ENCODE measurements around the gene GABRA1.

Gene GABRA1

DNA sequence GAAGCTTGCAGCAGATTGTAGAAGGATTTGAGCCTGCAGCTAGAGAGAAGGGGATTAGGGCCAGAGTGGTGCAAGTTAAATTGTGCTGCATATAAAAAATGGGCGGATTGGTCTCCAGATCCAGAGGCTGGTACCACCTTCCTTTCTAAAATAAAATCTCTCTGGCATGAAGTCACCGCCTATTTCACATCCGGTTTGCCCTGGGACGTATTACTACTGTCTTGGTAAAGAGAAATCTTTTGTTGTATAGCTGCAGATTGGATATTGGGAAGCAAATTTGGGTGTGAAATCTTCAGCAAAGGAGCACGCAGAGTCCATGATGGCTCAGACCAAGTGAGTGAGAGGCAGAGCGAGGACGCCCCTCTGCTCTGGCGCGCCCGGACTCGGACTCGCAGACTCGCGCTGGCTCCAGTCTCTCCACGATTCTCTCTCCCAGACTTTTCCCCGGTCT lies at the start of gene GABRA1:
GABRA1 (plus strand) TSS at position 180 of the 451 bp plus-strand sequence. CDS start 2,691 bp downstream, outside the sequence.
- H3K27ac ChIP-seq, result no peak within 1 kb of the TSS
- no peak for DNase-seq (ENCODE audit: low read depth, low spot score)

GRCh38 chr5:161799316-161799715 lies 48.6 kb upstream of the GABRA1 start:
- no peak for DNase-seq (ENCODE audit: low read depth, low spot score)
- H3K27ac ChIP-seq, result no peak overlapping the region

- no peak for DNase-seq (ENCODE audit: low read depth, low spot score)
- H3K27ac ChIP-seq, result no peak overlapping the region
Measured at GRCh38 chr5:161804263-161804662, 43.7 kb upstream of the GABRA1 start.

- DNase-seq (ENCODE audit: low read depth, low spot score), result no peak
- H3K27ac ChIP-seq, result no peak overlapping the region
Measured at GRCh38 chr5:161846746-161847145, 1.2 kb upstream of the GABRA1 start.

DNA sequence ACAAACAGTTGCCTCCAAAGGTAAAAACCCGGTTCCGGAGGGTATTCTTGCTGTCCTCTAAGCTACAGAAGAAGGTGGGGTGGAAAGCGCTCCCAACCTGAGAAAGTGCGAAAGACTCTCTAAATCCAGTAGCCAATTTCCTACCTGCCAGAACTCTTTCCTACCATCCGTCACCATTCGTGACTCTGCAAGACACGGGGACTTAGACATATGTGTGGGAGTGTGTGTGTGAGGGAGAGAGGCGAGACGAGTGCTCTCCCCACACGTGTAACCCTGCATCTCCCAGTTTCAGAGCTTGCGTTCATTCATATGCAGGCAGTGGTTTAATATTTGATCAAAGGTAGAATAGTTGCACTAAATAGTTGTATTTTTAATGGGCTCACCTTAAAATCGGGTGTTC lies 473 bp upstream of the GABRA1 start:
- no peak overlapping the region for H3K27ac ChIP-seq
- no peak for DNase-seq (ENCODE audit: low read depth, low spot score)

DNA sequence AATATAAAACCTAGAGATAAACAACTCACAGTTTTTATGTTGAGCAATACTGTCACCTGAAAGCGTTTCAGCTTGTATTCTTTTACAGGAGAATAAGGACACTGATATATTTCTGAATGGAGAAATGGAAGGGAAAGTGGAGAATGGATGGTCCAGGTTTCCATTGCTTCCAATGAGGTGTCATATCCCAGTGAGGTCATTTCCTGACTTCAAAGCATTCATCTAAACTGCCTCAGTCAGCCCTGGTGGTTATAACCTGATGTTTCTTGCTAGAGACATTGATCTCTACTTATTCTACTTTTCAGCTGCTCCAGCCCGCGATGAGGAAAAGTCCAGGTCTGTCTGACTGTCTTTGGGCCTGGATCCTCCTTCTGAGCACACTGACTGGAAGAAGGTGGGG lies 2.6 kb downstream of the GABRA1 start:
- no peak overlapping the region for H3K27ac ChIP-seq
- DNase-seq (ENCODE audit: low read depth, low spot score), result no peak

GRCh38 chr5:161851691-161852299 lies 3.9 kb downstream of the GABRA1 start:
- no peak overlapping the region for H3K27ac ChIP-seq
- DNase-seq (ENCODE audit: low read depth, low spot score), result no peak

DNA sequence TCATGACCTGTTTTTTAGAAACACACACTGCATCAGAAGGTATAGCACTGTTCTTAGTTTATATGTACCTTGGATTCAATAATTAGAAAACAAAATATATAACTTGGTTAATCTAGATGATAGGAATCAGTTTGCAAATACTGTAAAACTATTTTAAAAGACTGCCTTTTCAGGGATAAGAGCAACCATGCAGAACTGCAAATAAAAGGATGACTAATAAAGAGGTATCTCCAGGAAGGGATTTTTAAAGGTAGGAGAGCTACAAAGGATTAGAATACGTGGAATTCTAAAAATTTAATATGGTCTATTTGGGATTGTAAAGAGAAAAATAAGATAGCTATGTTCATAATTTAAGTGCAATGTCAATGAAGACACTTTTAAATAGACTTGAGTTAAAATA lies 9.4 kb downstream of the GABRA1 start:
- no peak for DNase-seq (ENCODE audit: low read depth, low spot score)
- H3K27ac ChIP-seq, result no peak overlapping the region

GRCh38 chr5:161863259-161863658 lies 15.3 kb downstream of the GABRA1 start:
- no peak overlapping the region for H3K27ac ChIP-seq
- no peak for DNase-seq (ENCODE audit: low read depth, low spot score)

GRCh38 chr5:161863811-161864210 lies 15.9 kb downstream of the GABRA1 start:
- H3K27ac ChIP-seq, result no peak overlapping the region
- no peak for DNase-seq (ENCODE audit: low read depth, low spot score)

- no peak overlapping the region for H3K27ac ChIP-seq
- no peak for DNase-seq (ENCODE audit: low read depth, low spot score)
Measured at GRCh38 chr5:161865510-161865909, 17.6 kb downstream of the GABRA1 start.

GRCh38 chr5:161889971-161890370 lies 42.1 kb downstream of the GABRA1 start:
- no peak overlapping the region for H3K27ac ChIP-seq
- DNase-seq (ENCODE audit: low read depth, low spot score), result no peak

DNA sequence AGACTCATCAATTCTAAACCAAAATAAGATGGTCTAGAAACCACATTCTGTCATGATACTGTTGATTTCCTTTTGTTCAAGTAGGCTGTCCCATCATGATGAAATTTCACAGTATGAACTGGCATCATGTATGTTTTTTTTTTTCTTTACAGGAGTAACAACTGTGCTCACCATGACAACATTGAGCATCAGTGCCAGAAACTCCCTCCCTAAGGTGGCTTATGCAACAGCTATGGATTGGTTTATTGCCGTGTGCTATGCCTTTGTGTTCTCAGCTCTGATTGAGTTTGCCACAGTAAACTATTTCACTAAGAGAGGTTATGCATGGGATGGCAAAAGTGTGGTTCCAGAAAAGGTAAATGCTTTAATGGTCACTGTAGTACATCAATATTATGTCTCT lies 47.6 kb downstream of the GABRA1 start:
- no peak for DNase-seq (ENCODE audit: low read depth, low spot score)
- H3K27ac ChIP-seq, result no peak overlapping the region

GRCh38 chr5:161897033-161897432 lies 49.1 kb downstream of the GABRA1 start:
- no peak overlapping the region for H3K27ac ChIP-seq
- DNase-seq (ENCODE audit: low read depth, low spot score), result no peak

GRCh38 chr5:161899590-161899989 lies 51.7 kb downstream of the GABRA1 start:
- no peak overlapping the region for H3K27ac ChIP-seq
- DNase-seq (ENCODE audit: low read depth, low spot score), result no peak

DNA sequence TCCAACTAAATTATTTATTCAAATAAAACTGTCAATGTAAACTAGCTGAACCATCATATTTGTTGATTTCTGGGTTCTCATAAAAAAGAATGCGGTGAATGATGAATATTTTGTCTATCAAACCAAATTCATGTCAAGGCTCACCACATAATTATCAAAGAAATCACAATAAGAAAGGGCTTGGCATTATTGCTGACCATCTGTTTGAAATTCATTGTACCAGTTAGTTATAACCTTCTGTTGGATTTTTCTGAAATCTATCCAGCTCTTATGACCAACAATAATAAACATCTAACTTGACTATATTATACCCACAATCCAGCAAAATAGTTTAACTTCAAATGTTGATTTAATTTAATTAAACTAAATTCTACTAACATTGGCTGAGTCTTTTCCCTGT lies 53.1 kb downstream of the GABRA1 start:
- H3K27ac ChIP-seq, result no peak overlapping the region
- no peak for DNase-seq (ENCODE audit: low read depth, low spot score)

- no peak for DNase-seq (ENCODE audit: low read depth, low spot score)
- H3K27ac ChIP-seq, result no peak overlapping the region
Measured at GRCh38 chr5:161921781-161922180, 73.9 kb downstream of the GABRA1 start.

- no peak overlapping the region for H3K27ac ChIP-seq
- DNase-seq (ENCODE audit: low read depth, low spot score), result no peak
Measured at GRCh38 chr5:161924270-161924669, 76.3 kb downstream of the GABRA1 start.

GRCh38 chr5:161925960-161926359 lies 78.0 kb downstream of the GABRA1 start:
- no peak for DNase-seq (ENCODE audit: low read depth, low spot score)
- no peak overlapping the region for H3K27ac ChIP-seq

DNA sequence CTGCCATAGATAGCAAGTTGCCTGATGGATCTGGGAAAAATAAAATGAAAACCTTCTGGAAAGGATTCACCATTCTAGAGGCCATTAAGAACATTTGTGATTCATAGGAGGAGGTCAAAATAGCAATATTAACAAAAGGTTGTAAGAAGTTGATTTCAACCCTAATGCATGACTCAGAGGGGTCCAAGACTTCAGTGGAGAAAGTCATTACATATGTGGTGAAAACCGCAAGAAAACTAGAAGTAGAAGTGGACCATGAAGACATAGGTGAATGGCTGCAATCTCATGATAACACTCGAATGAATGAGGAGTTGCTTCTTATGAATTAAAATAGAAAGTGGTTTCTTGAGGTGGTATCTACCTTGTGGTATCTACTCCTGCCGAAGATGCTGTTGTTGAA lies 86.6 kb downstream of the GABRA1 start:
- H3K27ac ChIP-seq, result no peak overlapping the region
- DNase-seq (ENCODE audit: low read depth, low spot score), result no peak

DNA sequence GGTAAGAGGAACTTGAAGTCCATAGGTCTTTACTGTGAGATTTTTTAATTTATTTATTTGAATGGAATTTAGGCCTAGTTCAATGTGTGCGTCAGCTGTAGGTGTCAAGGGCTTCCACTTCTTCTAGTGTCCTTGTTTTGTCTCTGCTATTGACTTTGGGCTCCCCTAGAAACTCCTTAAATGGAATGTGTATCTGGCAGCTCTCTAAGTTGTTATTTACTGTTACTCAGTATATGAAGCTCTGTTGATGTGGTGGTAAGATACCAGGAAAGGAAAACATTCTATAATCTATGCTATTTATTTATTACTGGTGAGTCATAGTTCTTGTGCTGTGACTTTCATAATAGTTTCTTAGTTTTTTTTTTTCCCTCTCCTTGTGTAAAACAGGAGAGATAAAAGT lies 97.1 kb downstream of the GABRA1 start:
- no peak for DNase-seq (ENCODE audit: low read depth, low spot score)
- no peak overlapping the region for H3K27ac ChIP-seq

- H3K27ac ChIP-seq, result no peak overlapping the region
- DNase-seq (ENCODE audit: low read depth, low spot score), result no peak
Measured at GRCh38 chr5:161946911-161947310, 99.0 kb downstream of the GABRA1 start.
